HG03565 (cell line): Measurements from ENCODE around the gene PPM1F.

Experiments
- ATAC-seq: cut with Tn5 transposase; IDR thresholded peaks from one replicate; pipeline ENCODE4 v1.9.1; 2021; ENCODE audit warnings: mild to moderate bottlenecking, moderate library complexity; ENCODE audit not compliant: unreplicated experiment

PPM1F gene

GRCh38 chr22:21952586-21953571, at the start of gene PPM1F:
Gene PPM1F, minus strand, starts transcription at chr22:21952848. Its CDS starts 6,800 bp downstream, at chr22:21946048.
- ATAC-seq, result no peak

GRCh38 chr22:22001664-22002525, 49.2 kb upstream of the PPM1F start:
- no peak for ATAC-seq

GRCh38 chr22:21998595-21999247, 46.1 kb upstream of the PPM1F start:
- no peak for ATAC-seq

GRCh38 chr22:21996175-21996720, 43.6 kb upstream of the PPM1F start:
- ATAC-seq, result no peak

GRCh38 chr22:21995660-21996059, 43.0 kb upstream of the PPM1F start:
- no peak for ATAC-seq

- ATAC-seq, result no peak
These were observed 42.3 kb upstream of the PPM1F start for GRCh38 chr22:21994881-21995444.

GRCh38 chr22:21992593-21993237, 40.1 kb upstream of the PPM1F start:
- ATAC-seq, result no peak

- no peak for ATAC-seq
These were observed 39.1 kb upstream of the PPM1F start for GRCh38 chr22:21991774-21992173.

- no peak for ATAC-seq
These were observed 38.6 kb upstream of the PPM1F start for GRCh38 chr22:21991304-21991596.

GRCh38 chr22:21990445-21991303, 38.0 kb upstream of the PPM1F start:
- no peak for ATAC-seq

- no peak for ATAC-seq
These were observed 36.4 kb upstream of the PPM1F start for GRCh38 chr22:21989049-21989448.

GRCh38 chr22:21985214-21985613, 32.6 kb upstream of the PPM1F start:
- ATAC-seq, result no peak

- ATAC-seq, result no peak
These were observed 32.1 kb upstream of the PPM1F start for GRCh38 chr22:21984793-21985192.

GRCh38 chr22:21982338-21982965, 29.8 kb upstream of the PPM1F start, which contains the start of gene TOP3B:
Gene TOP3B, minus strand, starts transcription at chr22:21982787. Its CDS starts 7,078 bp downstream, at chr22:21975709.
- peak; percentile 45 for ATAC-seq

GRCh38 chr22:21981874-21982273, 29.2 kb upstream of the PPM1F start:
- no peak for ATAC-seq

GRCh38 chr22:21980547-21980946, 27.9 kb upstream of the PPM1F start:
- ATAC-seq, result no peak

GRCh38 chr22:21978564-21979386, 26.1 kb upstream of the PPM1F start:
- ATAC-seq, result no peak

GRCh38 chr22:21977814-21978213, 25.2 kb upstream of the PPM1F start:
- no peak for ATAC-seq
